ENCODE results near the gene HEPACAM.

DNA sequence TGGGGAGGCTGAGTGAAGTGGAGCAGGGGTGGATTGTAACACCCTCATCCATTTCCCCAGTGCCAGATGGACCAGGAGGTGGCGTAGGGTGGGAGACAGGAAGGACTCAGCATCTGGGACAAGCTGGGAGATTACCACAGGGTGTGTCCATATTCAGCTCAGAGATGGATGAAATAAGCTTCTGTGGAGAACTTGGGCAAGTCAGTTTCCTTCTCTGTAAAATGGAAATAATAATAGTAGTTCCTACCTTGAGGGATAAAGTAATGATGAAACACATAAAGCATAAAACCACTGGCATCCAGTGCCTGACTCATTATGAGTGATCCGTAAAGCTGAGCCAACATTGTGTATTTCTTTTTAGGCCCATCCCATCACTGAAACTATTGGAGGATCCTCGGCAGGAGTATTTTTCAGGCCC, 37.6 kb downstream of the HEPACAM start:
- TF ChIP-seq, protein P1, sequence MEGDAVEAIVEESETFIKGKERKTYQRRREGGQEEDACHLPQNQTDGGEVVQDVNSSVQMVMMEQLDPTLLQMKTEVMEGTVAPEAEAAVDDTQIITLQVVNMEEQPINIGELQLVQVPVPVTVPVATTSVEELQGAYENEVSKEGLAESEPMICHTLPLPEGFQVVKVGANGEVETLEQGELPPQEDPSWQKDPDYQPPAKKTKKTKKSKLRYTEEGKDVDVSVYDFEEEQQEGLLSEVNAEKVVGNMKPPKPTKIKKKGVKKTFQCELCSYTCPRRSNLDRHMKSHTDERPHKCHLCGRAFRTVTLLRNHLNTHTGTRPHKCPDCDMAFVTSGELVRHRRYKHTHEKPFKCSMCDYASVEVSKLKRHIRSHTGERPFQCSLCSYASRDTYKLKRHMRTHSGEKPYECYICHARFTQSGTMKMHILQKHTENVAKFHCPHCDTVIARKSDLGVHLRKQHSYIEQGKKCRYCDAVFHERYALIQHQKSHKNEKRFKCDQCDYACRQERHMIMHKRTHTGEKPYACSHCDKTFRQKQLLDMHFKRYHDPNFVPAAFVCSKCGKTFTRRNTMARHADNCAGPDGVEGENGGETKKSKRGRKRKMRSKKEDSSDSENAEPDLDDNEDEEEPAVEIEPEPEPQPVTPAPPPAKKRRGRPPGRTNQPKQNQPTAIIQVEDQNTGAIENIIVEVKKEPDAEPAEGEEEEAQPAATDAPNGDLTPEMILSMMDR (IDR thresholded peaks at IDR 0.05; ENCODE audit: low read depth, low read length, poor library complexity, severe bottlenecking) = no peak
- no peak for TF ChIP-seq EZH2phosphoT487 (IDR thresholded peaks at IDR 0.05; ENCODE audit: borderline replicate concordance, low read length)
